ENCODE data around the gene TRPC4. TPM values are rescaled to one million over a fixed set of nuclear protein-coding genes. Genes with fewer than 3 reads are reported as not detected.

TRPC4 gene
- total RNA-seq, 4 donors from 2014 or later, result 0.33 to 4.2 (median 0.46) TPM; not detected in 1

DNA sequence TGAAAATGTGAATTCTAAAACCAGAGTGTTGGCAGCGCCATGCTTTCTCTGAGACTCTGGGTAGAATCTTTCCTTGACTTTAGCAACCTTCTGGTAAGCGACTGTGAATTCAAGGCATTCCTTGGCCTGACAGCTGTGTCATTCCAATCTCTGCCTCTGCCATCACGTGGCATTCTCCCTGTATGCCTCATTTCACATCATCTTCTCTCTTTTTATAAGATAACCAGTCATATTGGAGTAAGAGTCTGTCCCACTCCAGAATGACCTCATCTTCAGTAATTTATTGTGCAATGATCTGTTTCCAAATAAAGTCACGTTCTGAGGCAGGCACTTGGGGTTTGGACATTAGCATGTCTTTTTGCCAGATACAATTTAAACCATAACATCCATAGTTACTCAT lies 167.6 kb downstream of the TRPC4 start:
- WGBS, result 60% methylated on average over 4 of the region's 4 CpGs
- no peak overlapping the region for H3K27ac ChIP-seq (replicated peaks in 1 of 4)
- intact Hi-C loops (cut with DNase I), result no loop called here

DNA sequence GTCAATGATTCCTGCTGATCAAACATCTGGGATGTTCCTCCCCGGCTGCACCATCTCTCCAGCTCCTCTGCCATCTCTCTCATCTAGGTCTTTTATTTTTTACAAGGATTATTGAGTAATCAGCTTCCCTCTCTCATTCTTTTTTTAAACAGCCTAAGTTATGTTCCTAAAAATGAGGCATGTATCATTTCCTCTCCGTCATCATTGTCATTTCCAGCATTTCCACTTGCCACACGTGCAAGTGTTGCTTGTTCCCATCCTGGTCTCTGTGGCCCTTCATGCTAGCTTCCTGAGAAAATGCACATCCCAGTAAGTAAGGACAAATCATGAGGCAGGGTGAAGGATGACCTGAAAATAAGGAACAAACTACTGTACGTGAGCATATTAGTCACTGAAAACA lies 168.3 kb downstream of the TRPC4 start:
- WGBS, result 60% methylated on average over 4 of the region's 4 CpGs
- Histone ChIP-seq H3K27ac (replicated peaks in 1 of 4) (no peak overlapping the region), H3K4me1 (no peaks in the 10 kb centered on the region), H3K27me3 (no peaks in the 10 kb centered on the region), H3K9me3 (no peaks in the 10 kb centered on the region), H3K36me3 (no peaks in the 10 kb centered on the region), H3K4me3 (no peak overlapping the region)
- DNase-seq (ENCODE audit: extremely low spot score), result no peak
- TF ChIP-seq POLR2A (IDR thresholded peaks at IDR 0.05; ENCODE audit: low read depth) (no peak), POLR2AphosphoS5 (IDR thresholded peaks at IDR 0.05) (no peak), EP300 (IDR thresholded peaks at IDR 0.05) (no peak)
- TF ChIP-seq, protein P1, sequence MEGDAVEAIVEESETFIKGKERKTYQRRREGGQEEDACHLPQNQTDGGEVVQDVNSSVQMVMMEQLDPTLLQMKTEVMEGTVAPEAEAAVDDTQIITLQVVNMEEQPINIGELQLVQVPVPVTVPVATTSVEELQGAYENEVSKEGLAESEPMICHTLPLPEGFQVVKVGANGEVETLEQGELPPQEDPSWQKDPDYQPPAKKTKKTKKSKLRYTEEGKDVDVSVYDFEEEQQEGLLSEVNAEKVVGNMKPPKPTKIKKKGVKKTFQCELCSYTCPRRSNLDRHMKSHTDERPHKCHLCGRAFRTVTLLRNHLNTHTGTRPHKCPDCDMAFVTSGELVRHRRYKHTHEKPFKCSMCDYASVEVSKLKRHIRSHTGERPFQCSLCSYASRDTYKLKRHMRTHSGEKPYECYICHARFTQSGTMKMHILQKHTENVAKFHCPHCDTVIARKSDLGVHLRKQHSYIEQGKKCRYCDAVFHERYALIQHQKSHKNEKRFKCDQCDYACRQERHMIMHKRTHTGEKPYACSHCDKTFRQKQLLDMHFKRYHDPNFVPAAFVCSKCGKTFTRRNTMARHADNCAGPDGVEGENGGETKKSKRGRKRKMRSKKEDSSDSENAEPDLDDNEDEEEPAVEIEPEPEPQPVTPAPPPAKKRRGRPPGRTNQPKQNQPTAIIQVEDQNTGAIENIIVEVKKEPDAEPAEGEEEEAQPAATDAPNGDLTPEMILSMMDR (IDR thresholded peaks at IDR 0.05), result no peak
- intact Hi-C loops (cut with DNase I), result no loop called here

More for the DNA sequence above, 167.6 kb downstream of the TRPC4 start:
- no peak for DNase-seq (ENCODE audit: extremely low spot score)
- no peak for TF ChIP-seq EP300 (IDR thresholded peaks at IDR 0.05)
- TF ChIP-seq POLR2A (IDR thresholded peaks at IDR 0.05; ENCODE audit: low read depth), result no peak
- TF ChIP-seq POLR2AphosphoS5 (IDR thresholded peaks at IDR 0.05), result no peak
- TF ChIP-seq, protein P1 (IDR thresholded peaks at IDR 0.05), result no peak
- Histone ChIP-seq H3K9me3 (no peaks in the 10 kb centered on the region), H3K4me3 (no peak overlapping the region), H3K4me1 (no peaks in the 10 kb centered on the region), H3K27me3 (no peaks in the 10 kb centered on the region), H3K36me3 (no peaks in the 10 kb centered on the region)

DNA sequence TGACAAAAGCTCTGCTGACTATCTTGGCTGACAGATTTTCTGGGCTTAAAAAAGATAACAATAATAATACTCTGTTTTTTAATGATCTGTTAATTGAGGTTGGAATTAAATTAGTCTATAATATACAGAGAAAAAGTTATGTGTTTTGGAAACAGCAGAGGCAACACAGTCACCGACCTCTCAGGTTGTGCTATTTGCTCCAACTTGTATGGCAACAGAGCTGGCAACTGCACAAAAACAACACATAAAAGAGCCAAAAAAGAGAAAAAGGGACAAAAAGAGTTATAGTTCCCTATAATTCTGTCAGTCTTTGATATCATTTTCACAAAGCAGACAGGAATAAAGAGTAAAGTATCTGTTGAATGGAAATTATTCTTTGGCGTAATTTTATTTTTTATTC lies 168.7 kb downstream of the TRPC4 start:
- Histone ChIP-seq H3K9me3 (no peaks in the 10 kb centered on the region), H3K27me3 (no peaks in the 10 kb centered on the region), H3K27ac (replicated peaks in 1 of 4) (no peak overlapping the region), H3K4me1 (no peaks in the 10 kb centered on the region), H3K4me3 (no peak overlapping the region), H3K36me3 (no peaks in the 10 kb centered on the region)
- WGBS, result 70% methylated on average over 2 of the region's 2 CpGs
- TF ChIP-seq EP300 (IDR thresholded peaks at IDR 0.05) (no peak), POLR2A (IDR thresholded peaks at IDR 0.05; ENCODE audit: low read depth) (no peak), POLR2AphosphoS5 (IDR thresholded peaks at IDR 0.05) (no peak)
- TF ChIP-seq, protein P1 (IDR thresholded peaks at IDR 0.05), result no peak
- intact Hi-C loops (cut with DNase I), result no loop called here
- DNase-seq (ENCODE audit: extremely low spot score), result no peak

DNA sequence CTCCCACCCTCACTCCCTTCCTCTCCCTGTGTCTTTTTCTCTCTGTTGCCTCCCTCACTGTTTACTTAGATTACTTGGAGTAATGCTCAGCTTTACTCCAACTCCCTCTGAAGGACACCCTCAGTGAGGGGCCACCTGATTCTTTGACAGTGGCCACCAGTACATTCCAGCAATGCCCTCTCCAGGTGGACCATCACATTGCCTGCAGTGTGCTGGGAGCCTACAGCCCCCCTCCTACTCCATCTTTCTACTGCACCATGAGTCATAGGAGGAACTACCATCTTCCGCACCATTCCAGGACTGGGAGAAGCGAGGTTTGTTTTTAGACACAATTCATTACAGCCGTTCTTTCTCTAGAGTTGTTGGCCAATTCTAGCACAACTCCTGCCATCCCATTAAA lies 174.4 kb downstream of the TRPC4 start:
- H3K27me3 ChIP-seq, result no peaks in the 10 kb centered on the region
- no peak overlapping the region for H3K27ac ChIP-seq (replicated peaks in 1 of 4)
- TF ChIP-seq POLR2AphosphoS5 (IDR thresholded peaks at IDR 0.05) (no peak), EP300 (IDR thresholded peaks at IDR 0.05) (no peak), POLR2A (IDR thresholded peaks at IDR 0.05; ENCODE audit: low read depth) (no peak)
- TF ChIP-seq, protein P1 (IDR thresholded peaks at IDR 0.05), result no peak
- H3K4me1 ChIP-seq, result no peaks in the 10 kb centered on the region
- H3K36me3 ChIP-seq, result no peaks in the 10 kb centered on the region
- H3K9me3 ChIP-seq, result no peaks in the 10 kb centered on the region
- no peak for DNase-seq (ENCODE audit: extremely low spot score)
- WGBS, result 93% methylated on average over 3 of the region's 3 CpGs
- intact Hi-C loops (cut with DNase I), result no loop called here
- H3K4me3 ChIP-seq, result no peak overlapping the region

DNA sequence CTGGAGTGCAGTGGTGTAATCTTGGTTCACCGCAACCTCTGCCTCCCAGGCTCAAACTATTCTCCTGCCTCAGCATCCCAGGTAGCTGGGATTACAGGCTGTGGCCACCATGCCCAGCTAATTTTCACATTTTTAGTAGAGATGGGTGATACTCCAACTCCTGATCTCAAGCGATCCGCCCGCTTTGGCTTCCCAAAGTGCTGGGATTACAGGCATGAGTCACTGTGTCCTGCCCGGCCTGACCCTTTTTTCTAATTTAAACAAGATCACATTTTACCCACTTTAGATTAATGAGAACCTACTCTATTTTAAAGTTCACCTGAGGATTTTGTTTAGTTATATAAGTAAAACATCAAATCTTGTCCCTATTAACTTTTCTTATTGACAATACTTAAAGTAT lies 179.2 kb downstream of the TRPC4 start:
- TF ChIP-seq POLR2AphosphoS5 (IDR thresholded peaks at IDR 0.05) (no peak), EP300 (IDR thresholded peaks at IDR 0.05) (no peak), POLR2A (IDR thresholded peaks at IDR 0.05; ENCODE audit: low read depth) (no peak)
- TF ChIP-seq, protein P1 (IDR thresholded peaks at IDR 0.05), result no peak
- no peaks in the 10 kb centered on the region for H3K36me3 ChIP-seq
- WGBS, result 87% methylated on average over 5 of the region's 5 CpGs
- no peaks in the 10 kb centered on the region for H3K9me3 ChIP-seq
- no peaks in the 10 kb centered on the region for H3K4me1 ChIP-seq
- no peaks in the 10 kb centered on the region for H3K27me3 ChIP-seq
- no peak overlapping the region for H3K4me3 ChIP-seq
- intact Hi-C loops (cut with DNase I), result no loop called here
- DNase-seq (ENCODE audit: extremely low spot score), result no peak
- H3K27ac ChIP-seq (replicated peaks in 1 of 4), result no peak overlapping the region

Measured in esophagus muscularis mucosa (tissue), 4 donors.